Keratinocyte (primary cell): ENCODE measurements around the gene BTF3L4. TPM values are rescaled to one million over a fixed set of nuclear protein-coding genes. Genes with fewer than 3 reads are reported as not detected.

Experiments used
- DNase-seq: peaks from one replicate; pipeline ENCODE4 v3.0.0-alpha.2; 2011; ENCODE audit warnings: low read depth, missing footprints, low spot score
- FAIRE-seq: peaks from 2 replicates; lab custom pipeline; 2011; peaks lifted over from hg19 to GRCh38; lab: Jason Lieb, UNC
- H2AFZ ChIP-seq: 2 replicates; pipeline ENCODE4 v1.6.0; 2012; ENCODE audit warnings: low read length, control low read depth, inconsistent platforms; ENCODE audit not compliant: control insufficient read depth
- H3K27ac ChIP-seq: 2 replicates; pipeline ENCODE4 v1.5.1; 2011; ENCODE audit warnings: low read length; ENCODE audit not compliant: control insufficient read depth, insufficient read depth
- H3K27me3 ChIP-seq: 3 replicates; pipeline ENCODE4 v1.6.0; 2011; ENCODE audit warnings: low read length; ENCODE audit not compliant: control insufficient read depth, insufficient read depth; ENCODE audit errors: extremely low read depth
- H3K36me3 ChIP-seq, 2 experiments: 2 replicates in 1 of 2; 3 replicates in 1 of 2; pipeline ENCODE4 v1.5.1; 2011; ENCODE audit warnings: low read length in 2 of 2, mild to moderate bottlenecking in 1 of 2; ENCODE audit not compliant: control insufficient read depth in 2 of 2, insufficient read depth in 2 of 2; ENCODE audit errors: extremely low read depth in 1 of 2
- H3K4me1 ChIP-seq: 3 replicates; pipeline ENCODE4 v1.5.1; 2011; ENCODE audit warnings: low read length; ENCODE audit not compliant: control insufficient read depth, insufficient read depth; ENCODE audit errors: extremely low read depth
- H3K4me2 ChIP-seq: 3 replicates; pipeline ENCODE4 v1.6.0; 2011; ENCODE audit warnings: low read depth, low read length; ENCODE audit not compliant: control insufficient read depth, insufficient read depth; ENCODE audit errors: extremely low read depth
- H3K4me3 ChIP-seq, 3 experiments: fragments of 200-600 bp in 1 of 3; sonication (generic) in 1 of 3; 2 replicates in 2 of 3; 3 replicates in 1 of 3; pipeline ENCODE4 v1.5.1; 2011 to 2016; ENCODE audit warnings: low read length in 3 of 3, mild to moderate bottlenecking in 3 of 3, control low read depth in 2 of 3, inconsistent platforms in 1 of 3, low read depth in 1 of 3, mixed read lengths in 1 of 3, mixed run types in 1 of 3, moderate library complexity in 1 of 3; ENCODE audit not compliant: control insufficient read depth in 2 of 3, insufficient read depth in 2 of 3; ENCODE audit errors: extremely low read depth in 1 of 3
- H3K79me2 ChIP-seq: 2 replicates; pipeline ENCODE4 v1.6.0; 2012; ENCODE audit warnings: low read length; ENCODE audit not compliant: control insufficient read depth, insufficient read depth
- H3K9ac ChIP-seq: 3 replicates; pipeline ENCODE4 v1.6.0; 2011; ENCODE audit warnings: low read length; ENCODE audit not compliant: control insufficient read depth, insufficient read depth; ENCODE audit errors: extremely low read depth
- H3K9me1 ChIP-seq: 3 replicates; pipeline ENCODE4 v1.6.0; 2011; ENCODE audit warnings: low read length; ENCODE audit not compliant: control insufficient read depth, insufficient read depth; ENCODE audit errors: extremely low read depth
- H3K9me3 ChIP-seq: 2 replicates; pipeline ENCODE4 v1.5.1; 2012; ENCODE audit warnings: low read depth, low read length; ENCODE audit not compliant: control insufficient read depth
- H4K20me1 ChIP-seq: 3 replicates; pipeline ENCODE4 v1.6.0; 2011; ENCODE audit warnings: low read length; ENCODE audit not compliant: control insufficient read depth, insufficient read depth; ENCODE audit errors: extremely low read depth
- EZH2 ChIP-seq: IDR thresholded peaks from one replicate; pipeline ENCODE4 v1.6.1; 2012; ENCODE audit warnings: inconsistent platforms, mild to moderate bottlenecking, low read length, moderate library complexity
- dilution Hi-C: fragments of 300-500 bp; cut with MboI; formaldehyde crosslinking; loops from one replicate; pipeline ENCODE4 v1.7.0; 2020; ENCODE audit warnings: low sequenced_read_pairs; ENCODE audit not compliant: extremely low pct_ligation_motif_present
- polyA plus RNA-seq, 5 experiments: library from polyadenylated mRNA; depleted of rRNA in 3 of 5; stranded (reverse) in 3 of 5; stranded (forward) in 1 of 5; unstranded in 1 of 5; fragments of >200 nt; gene quantifications; 1 replicate in 1 of 5; 2 replicates in 3 of 5; 3 replicates in 1 of 5; pipeline versions ENCODE4 v1.2.1 to v1.2.3, GENCODE V29; 2011 to 2012; ENCODE audit warnings: missing spikeins in 2 of 5, low read depth in 1 of 5, low replicate concordance in 1 of 5
- TF ChIP-seq, protein P1 (sequence below), 3 experiments: IDR thresholded peaks in 1 of 3; conservative IDR thresholded peaks in 1 of 3; optimal IDR thresholded peaks in 1 of 3; 2 replicates in 2 of 3; 3 replicates in 1 of 3; pipeline versions ENCODE3 to v1.5.1; 2011; ENCODE audit warnings: low read length in 3 of 3, mild to moderate bottlenecking in 3 of 3, moderate library complexity in 2 of 3, control low read depth in 1 of 3, inconsistent platforms in 1 of 3; ENCODE audit not compliant: insufficient read depth in 2 of 3; ENCODE audit errors: extremely low read depth in 1 of 3

BTF3L4 gene
- polyA plus RNA-seq, 1 donor (not counting 4 experiments of a cell fraction or from before 2014, with no cell fraction given): 55.4 TPM

DNA sequence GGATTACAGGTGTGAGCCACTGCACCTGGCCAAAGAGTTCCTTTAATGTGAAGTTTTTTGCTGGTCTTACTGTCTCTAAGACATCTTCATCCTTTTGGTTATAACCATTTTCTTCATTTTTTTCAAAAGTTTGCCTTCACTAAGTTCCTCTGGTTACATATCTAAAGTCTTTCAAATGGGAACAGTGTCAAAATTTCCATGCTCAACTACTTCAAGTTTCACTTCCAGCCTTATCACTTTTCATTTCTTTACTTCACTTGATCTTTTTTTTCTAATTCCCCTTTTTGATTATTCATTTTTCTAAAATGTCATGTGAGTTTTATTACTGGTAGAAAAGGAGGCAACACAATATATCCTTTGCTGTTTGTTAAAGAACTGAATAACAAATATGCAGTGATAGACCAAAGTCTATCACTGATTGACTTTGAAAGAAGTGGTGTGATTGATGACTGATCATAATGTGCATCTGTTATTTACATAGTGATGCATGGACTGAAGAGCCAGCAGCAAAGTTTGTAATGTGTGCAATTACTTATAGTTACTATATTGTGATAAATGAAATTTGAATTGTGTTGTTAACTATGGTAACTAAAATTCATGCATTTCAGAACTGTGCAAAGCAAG, 69.8 kb downstream of the BTF3L4 start:
- Histone ChIP-seq H3K27ac (no peak overlapping the region), H3K9ac (no peak overlapping the region), H3K4me2 (no peak overlapping the region), H4K20me1 (no peaks in the 10 kb centered on the region), H2AFZ (no peak overlapping the region), H3K9me3 (no peaks in the 10 kb centered on the region), H3K27me3 (no peaks in the 10 kb centered on the region), H3K4me3 (no peak overlapping the region), H3K4me1 (no peaks in the 10 kb centered on the region), H3K9me1 (no peaks in the 10 kb centered on the region), H3K79me2 (no peaks in the 10 kb centered on the region), H3K36me3 (no peaks in the 10 kb centered on the region)
- DNase-seq (no peak), FAIRE-seq (no peak)
- TF ChIP-seq, protein P1, sequence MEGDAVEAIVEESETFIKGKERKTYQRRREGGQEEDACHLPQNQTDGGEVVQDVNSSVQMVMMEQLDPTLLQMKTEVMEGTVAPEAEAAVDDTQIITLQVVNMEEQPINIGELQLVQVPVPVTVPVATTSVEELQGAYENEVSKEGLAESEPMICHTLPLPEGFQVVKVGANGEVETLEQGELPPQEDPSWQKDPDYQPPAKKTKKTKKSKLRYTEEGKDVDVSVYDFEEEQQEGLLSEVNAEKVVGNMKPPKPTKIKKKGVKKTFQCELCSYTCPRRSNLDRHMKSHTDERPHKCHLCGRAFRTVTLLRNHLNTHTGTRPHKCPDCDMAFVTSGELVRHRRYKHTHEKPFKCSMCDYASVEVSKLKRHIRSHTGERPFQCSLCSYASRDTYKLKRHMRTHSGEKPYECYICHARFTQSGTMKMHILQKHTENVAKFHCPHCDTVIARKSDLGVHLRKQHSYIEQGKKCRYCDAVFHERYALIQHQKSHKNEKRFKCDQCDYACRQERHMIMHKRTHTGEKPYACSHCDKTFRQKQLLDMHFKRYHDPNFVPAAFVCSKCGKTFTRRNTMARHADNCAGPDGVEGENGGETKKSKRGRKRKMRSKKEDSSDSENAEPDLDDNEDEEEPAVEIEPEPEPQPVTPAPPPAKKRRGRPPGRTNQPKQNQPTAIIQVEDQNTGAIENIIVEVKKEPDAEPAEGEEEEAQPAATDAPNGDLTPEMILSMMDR (optimal IDR thresholded peaks at IDR 0.05 in 1 of 3, IDR thresholded peaks at IDR 0.05 in 1 of 3, conservative IDR thresholded peaks at IDR 0.05 in 1 of 3; ENCODE audit: extremely low read depth in 1 of 3, insufficient read depth in 2 of 3, low read length in 3 of 3): no peak
- no peak for TF ChIP-seq EZH2
- dilution Hi-C loops: no loop called here

DNA sequence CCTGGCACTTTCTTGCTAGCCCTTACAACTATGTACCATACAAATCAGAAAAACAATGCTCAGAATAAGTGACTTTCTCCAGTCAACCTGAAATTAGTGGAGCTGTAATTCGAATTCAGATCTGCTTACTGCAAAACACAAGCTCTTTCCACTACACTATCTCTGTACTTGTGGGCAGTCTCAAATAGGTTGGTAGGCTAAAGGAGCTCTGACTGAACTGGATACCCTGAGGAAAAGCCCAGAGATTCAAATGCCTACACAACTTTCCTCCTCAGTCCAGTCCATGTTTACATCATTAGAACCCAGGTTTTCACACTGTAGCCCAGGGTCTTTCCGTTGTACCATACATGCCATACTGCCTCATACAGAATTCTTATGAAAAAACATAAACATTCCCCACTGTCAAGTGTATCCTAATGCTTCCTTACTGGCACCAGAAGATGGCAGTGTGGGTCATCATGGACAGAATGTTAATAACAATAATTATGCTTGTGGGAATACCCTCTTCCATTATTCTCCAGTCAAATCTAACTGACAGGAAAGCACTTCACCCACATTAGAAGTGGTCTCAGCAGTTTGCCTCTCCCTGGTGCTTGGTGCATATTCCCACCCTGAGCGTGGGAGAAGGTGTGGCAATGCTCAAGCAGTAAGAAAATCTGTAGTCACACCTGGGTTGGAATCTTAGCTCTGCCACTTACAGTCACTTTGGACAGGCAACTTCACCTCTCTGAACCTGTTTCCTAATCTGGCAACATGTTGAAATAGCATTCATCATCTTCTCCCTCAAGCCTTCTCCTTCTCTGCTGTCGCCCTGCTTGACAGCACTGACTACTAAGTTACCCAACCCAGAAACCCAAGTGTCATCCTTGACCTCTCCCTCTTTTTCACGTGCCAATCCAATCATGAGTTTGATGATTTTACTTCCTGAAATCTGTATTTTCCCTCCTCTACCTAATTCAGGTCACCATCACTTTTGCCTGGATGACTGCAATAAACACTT, 71.4 kb downstream of the BTF3L4 start:
- no peak overlapping the region for H2AFZ ChIP-seq
- TF ChIP-seq EZH2: no peak
- TF ChIP-seq, protein P1 (optimal IDR thresholded peaks at IDR 0.05 in 1 of 3, IDR thresholded peaks at IDR 0.05 in 1 of 3, conservative IDR thresholded peaks at IDR 0.05 in 1 of 3; ENCODE audit: extremely low read depth in 1 of 3, insufficient read depth in 2 of 3, low read length in 3 of 3): peak; percentile 52 to 77 (median 53)

More for the DNA sequence above, 71.4 kb downstream of the BTF3L4 start:
- no peak overlapping the region for H3K27ac ChIP-seq
- DNase-seq (no peak), FAIRE-seq (peak; percentile 90)
- no peaks in the 10 kb centered on the region for H3K27me3 ChIP-seq
- no peaks in the 10 kb centered on the region for H3K9me1 ChIP-seq
- H3K36me3 ChIP-seq: no peaks in the 10 kb centered on the region
- H3K9ac ChIP-seq: no peak overlapping the region
- H3K9me3 ChIP-seq: no peaks in the 10 kb centered on the region
- H4K20me1 ChIP-seq: no peaks in the 10 kb centered on the region
- no peaks in the 10 kb centered on the region for H3K79me2 ChIP-seq
- no peaks in the 10 kb centered on the region for H3K4me1 ChIP-seq
- dilution Hi-C loops: no loop called here
- no peak overlapping the region for H3K4me2 ChIP-seq
- no peak overlapping the region for H3K4me3 ChIP-seq
